Ovary (tissue), 9 donors: ENCODE results near the gene C5orf47. TPM values are rescaled to one million over a fixed set of nuclear protein-coding genes. Genes with fewer than 3 reads are reported as not detected.

Experiments used
- DNase-seq, 5 donors: peaks; one replicate each; pipeline ENCODE4 v3.0.0-alpha.2; 2019 to 2020
- H3K27ac ChIP-seq, 2 donors: fragments of 200-600 bp; one replicate each; pipeline versions ENCODE4 v1.5.1 to v1.8.0; 2019 to 2022
- H3K27me3 ChIP-seq: fragments of 200-600 bp; one replicate; pipeline ENCODE4 v1.8.0; 2022
- H3K36me3 ChIP-seq: fragments of 200-600 bp; sonication (generic); one replicate; pipeline ENCODE4 v1.5.1; 2019
- H3K4me1 ChIP-seq: one replicate; pipeline ENCODE4 v1.8.1; 2013; ENCODE audit warnings: mild to moderate bottlenecking, moderate library complexity; ENCODE audit not compliant: insufficient read depth
- H3K4me3 ChIP-seq: fragments of 200-600 bp; sonication (generic); one replicate; pipeline ENCODE4 v1.5.1; 2017
- H3K9me3 ChIP-seq, 2 donors: fragments of 200-600 bp in 1 of 2; sonication (generic) in 1 of 2; one replicate each; pipeline versions ENCODE4 v1.5.1 to v1.8.1; 2013 to 2019; ENCODE audit warnings: mild to moderate bottlenecking in 1 of 2, moderate library complexity in 1 of 2
- CTCF ChIP-seq, 3 donors: fragments of 450-650 bp in 2 of 3; fragments of 200-600 bp in 1 of 3; IDR thresholded peaks; one replicate each; pipeline versions ENCODE4 v1.5.1 to v1.8.0; 2016 to 2022; ENCODE audit warnings: antibody characterized with exemption in 3 of 3, mild to moderate bottlenecking in 1 of 3
- EP300 ChIP-seq: sonication (generic); formaldehyde crosslinking; IDR thresholded peaks from one replicate; pipeline ENCODE4 v1.6.1; 2017; ENCODE audit warnings: antibody characterized with exemption
- POLR2A ChIP-seq: fragments of 450-650 bp; IDR thresholded peaks from one replicate; pipeline ENCODE4 v1.6.1; 2017; ENCODE audit warnings: antibody characterized with exemption, mild to moderate bottlenecking, moderate library complexity
- WGBS, 3 donors: extraction: QIAGEN DNeasy Blood & Tissue Kit in 1 of 3; methylation state at CpG; one replicate each; pipeline versions ENCODE4 v1.1.5 to v1.1.7; 2013 to 2017; 5-methylcytosine and 5-hydroxymethylcytosine counted together
- intact Hi-C, 4 donors: fragments of 100-400 bp; cut with DNase I; formaldehyde crosslinking; loops; one replicate each; pipeline versions ENCODE4 v1.11.0 to v1.15.1; 2022 to 2023
- polyA plus RNA-seq, 2 donors: library from polyadenylated mRNA; stranded (reverse); fragments of 200-250 nt in 1 of 2; fragments of 350-450 nt in 1 of 2; fragmentation: Illumina TruSeq in 1 of 2; extraction: RNeasy Lipid Tissue Mini Kit (QIAGEN cat#74804) in 1 of 2; gene quantifications; one replicate each; pipeline ENCODE4 v1.2.3, GENCODE V29; 2013 to 2014
- total RNA-seq, 7 donors: library from RNA; depleted of rRNA in 2 of 7; stranded (reverse); fragments of >200 nt in 2 of 7; fragmentation: NEBNext Ultra II Directional in 3 of 7; extraction: Animal tissue kit (Norgen Biotek cat#: 25700) in 3 of 7; gene quantifications; one replicate each; pipeline versions ENCODE4 v1.1.0 to v1.2.4, GENCODE V29; 2016 to 2023
- donor health status: DM: no; HTN: no; CAD: no; lungs with moderate emphysema.
- donor health status: DM: no; HTN: no; CAD: no.
- donor health status: Bipolar disorder and iron deficiency.
- donor health status: DM: yes; HTN: yes; CAD: no.
- donor health status: DM: no; HTN: no; CAD: no.
- donor health status: DM: yes; HTN: yes; CAD: no.

The C5orf47 gene
- total and polyA plus RNA-seq, 9 donors, result 0.15 TPM; not detected in 8

- Histone ChIP-seq H3K27me3 (no peaks in the 10 kb centered on the region), H3K4me1 (no peaks in the 10 kb centered on the region), H3K9me3 (no peaks in the 10 kb centered on the region), H3K4me3 (no peak overlapping the region), H3K36me3 (no peaks in the 10 kb centered on the region), H3K27ac (no peak overlapping the region)
- no peak for DNase-seq
- 46 to 66% (median 53%) methylated on average over 4 of the region's 4 CpGs for WGBS, 3 donors
- TF ChIP-seq POLR2A (no peak), CTCF (IDR thresholded peaks at IDR 0.05) (no peak), EP300 (no peak)
- intact Hi-C loops, result no loop called here
These were observed 9.6 kb downstream of the C5orf47 start for GRCh38 chr5:173998531-173998930.

- Histone ChIP-seq H3K4me3 (no peak overlapping the region), H3K27me3 (no peaks in the 10 kb centered on the region), H3K27ac (no peak overlapping the region), H3K9me3 (no peaks in the 10 kb centered on the region), H3K4me1 (no peaks in the 10 kb centered on the region), H3K36me3 (no peaks in the 10 kb centered on the region)
- no peak for DNase-seq
- TF ChIP-seq POLR2A (no peak), EP300 (no peak), CTCF (IDR thresholded peaks at IDR 0.05) (no peak)
- WGBS, 3 donors, result 81 to 85% (median 84%) methylated on average over 4 of the region's 4 CpGs
- intact Hi-C loops, result no loop called here
These were observed 11.1 kb downstream of the C5orf47 start for GRCh38 chr5:174000076-174000475.

GRCh38 chr5:174003795-174004194 lies 14.8 kb downstream of the C5orf47 start:
- H3K36me3 ChIP-seq, result no peaks in the 10 kb centered on the region
- intact Hi-C loops, result no loop called here
- no peaks in the 10 kb centered on the region for H3K4me1 ChIP-seq
- DNase-seq, result no peak
- TF ChIP-seq POLR2A (no peak), EP300 (no peak), CTCF (IDR thresholded peaks at IDR 0.05) (no peak)
- H3K9me3 ChIP-seq, result no peaks in the 10 kb centered on the region
- no peak overlapping the region for H3K27ac ChIP-seq
- no peak overlapping the region for H3K4me3 ChIP-seq
- no peaks in the 10 kb centered on the region for H3K27me3 ChIP-seq

GRCh38 chr5:174008922-174009321 lies 20.0 kb downstream of the C5orf47 start:
- WGBS, 3 donors, result 85 to 90% (median 86%) methylated on average over 5 of the region's 5 CpGs
- TF ChIP-seq POLR2A (no peak), EP300 (no peak), CTCF (IDR thresholded peaks at IDR 0.05) (no peak)
- intact Hi-C loops, result no loop called here
- Histone ChIP-seq H3K9me3 (no peaks in the 10 kb centered on the region), H3K27ac (no peak overlapping the region), H3K36me3 (no peaks in the 10 kb centered on the region), H3K4me1 (no peaks in the 10 kb centered on the region), H3K4me3 (no peak overlapping the region), H3K27me3 (no peaks in the 10 kb centered on the region)
- no peak for DNase-seq

GRCh38 chr5:174010365-174010764 lies 21.4 kb downstream of the C5orf47 start:
- H3K4me3 ChIP-seq, result no peak overlapping the region
- intact Hi-C loops, result no loop called here
- DNase-seq, result no peak
- no peaks in the 10 kb centered on the region for H3K36me3 ChIP-seq
- H3K27me3 ChIP-seq, result no peaks in the 10 kb centered on the region
- TF ChIP-seq CTCF (IDR thresholded peaks at IDR 0.05), result no peak
- no peak for TF ChIP-seq EP300
- TF ChIP-seq POLR2A, result no peak
- H3K4me1 ChIP-seq, result no peaks in the 10 kb centered on the region
- 42 to 68% (median 64%) methylated on average over 1 of the region's 1 CpG for WGBS, 3 donors
- H3K9me3 ChIP-seq, result no peaks in the 10 kb centered on the region
- no peak overlapping the region for H3K27ac ChIP-seq
